ENCODE results near the gene PHACTR1.

DNA sequence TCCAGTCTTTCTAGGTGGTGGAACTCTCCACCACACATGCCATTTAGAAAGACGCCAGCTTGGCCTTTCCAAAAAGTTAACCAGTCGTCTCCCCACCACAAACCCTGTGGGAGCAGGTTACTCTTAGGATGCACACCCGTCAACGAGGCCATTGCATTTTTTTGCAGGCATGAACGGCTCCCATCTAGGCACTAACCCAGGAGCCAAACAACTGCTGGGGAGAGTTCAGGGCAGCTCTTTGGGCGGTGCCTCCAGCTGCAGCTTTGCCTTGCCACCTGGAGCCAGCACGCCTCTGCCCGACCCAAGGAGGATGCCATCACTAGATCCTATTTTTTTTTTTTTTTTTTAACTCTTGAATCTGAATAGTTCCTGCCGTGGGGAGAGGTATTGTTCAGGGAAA, 571.9 kb downstream of the PHACTR1 start:
- TF ChIP-seq EZH2 (IDR thresholded peaks at IDR 0.05) (no peak), POLR2AphosphoS5 (IDR thresholded peaks at IDR 0.05; ENCODE audit: borderline replicate concordance, low read depth, low read length) (no peak), FOXP2 (optimal IDR thresholded peaks at IDR 0.05; ENCODE audit: control extremely low read depth, extremely low read length, insufficient read depth) (no peak)

All from SK-N-MC (cell line).